GM12875 (cell line): ENCODE data around the gene ITGAV.
A peak's percentile ranks its signal among the peaks of the same experiment; 100 is the strongest.

Experiments
- H3K4me3 ChIP-seq: one replicate; pipeline ENCODE4 v1.5.1; 2011; ENCODE audit warnings: low read depth, low read length, control low read depth
- TF ChIP-seq, protein P1 (sequence below): IDR thresholded peaks from 2 replicates; pipeline ENCODE4 v1.5.1; 2011; ENCODE audit warnings: low read depth, mild to moderate bottlenecking, control low read depth, inconsistent platforms, low read length, moderate library complexity, borderline replicate concordance; ENCODE audit not compliant: insufficient read depth

ITGAV gene

GRCh38 chr2:186575302-186575701, 14.6 kb upstream of the ITGAV start:
- no peak overlapping the region for H3K4me3 ChIP-seq
- TF ChIP-seq, protein P1, sequence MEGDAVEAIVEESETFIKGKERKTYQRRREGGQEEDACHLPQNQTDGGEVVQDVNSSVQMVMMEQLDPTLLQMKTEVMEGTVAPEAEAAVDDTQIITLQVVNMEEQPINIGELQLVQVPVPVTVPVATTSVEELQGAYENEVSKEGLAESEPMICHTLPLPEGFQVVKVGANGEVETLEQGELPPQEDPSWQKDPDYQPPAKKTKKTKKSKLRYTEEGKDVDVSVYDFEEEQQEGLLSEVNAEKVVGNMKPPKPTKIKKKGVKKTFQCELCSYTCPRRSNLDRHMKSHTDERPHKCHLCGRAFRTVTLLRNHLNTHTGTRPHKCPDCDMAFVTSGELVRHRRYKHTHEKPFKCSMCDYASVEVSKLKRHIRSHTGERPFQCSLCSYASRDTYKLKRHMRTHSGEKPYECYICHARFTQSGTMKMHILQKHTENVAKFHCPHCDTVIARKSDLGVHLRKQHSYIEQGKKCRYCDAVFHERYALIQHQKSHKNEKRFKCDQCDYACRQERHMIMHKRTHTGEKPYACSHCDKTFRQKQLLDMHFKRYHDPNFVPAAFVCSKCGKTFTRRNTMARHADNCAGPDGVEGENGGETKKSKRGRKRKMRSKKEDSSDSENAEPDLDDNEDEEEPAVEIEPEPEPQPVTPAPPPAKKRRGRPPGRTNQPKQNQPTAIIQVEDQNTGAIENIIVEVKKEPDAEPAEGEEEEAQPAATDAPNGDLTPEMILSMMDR: no peak

- TF ChIP-seq, protein P1: no peak
- H3K4me3 ChIP-seq: no peak overlapping the region
Observed at GRCh38 chr2:186575856-186576255, 14.0 kb upstream of the ITGAV start.

- H3K4me3 ChIP-seq: no peak overlapping the region
- TF ChIP-seq, protein P1: no peak
Observed at GRCh38 chr2:186576614-186577013, 13.2 kb upstream of the ITGAV start.

GRCh38 chr2:186582698-186583097, 7.2 kb upstream of the ITGAV start:
- TF ChIP-seq, protein P1: no peak
- H3K4me3 ChIP-seq: no peak overlapping the region

DNA sequence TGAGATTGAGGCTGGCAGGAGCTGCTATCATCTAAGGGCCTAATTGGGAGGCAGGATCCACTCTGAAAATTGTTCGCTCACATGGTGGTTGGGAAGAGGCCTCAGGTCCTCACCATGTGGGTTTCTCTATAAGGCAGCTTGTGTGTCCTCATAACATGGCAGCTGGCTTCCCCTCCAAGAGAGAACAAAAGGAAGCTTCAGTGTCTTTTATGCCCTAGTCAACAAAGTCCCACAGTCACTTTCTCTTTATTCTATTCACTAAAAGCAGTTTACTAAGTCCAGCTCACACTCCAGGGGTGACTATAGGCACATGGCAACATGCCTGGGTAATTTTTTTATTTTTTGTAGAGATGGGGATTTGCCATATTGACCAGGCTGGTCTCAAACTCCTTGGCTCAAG, 5.8 kb upstream of the ITGAV start:
- no peak overlapping the region for H3K4me3 ChIP-seq
- TF ChIP-seq, protein P1: no peak

DNA sequence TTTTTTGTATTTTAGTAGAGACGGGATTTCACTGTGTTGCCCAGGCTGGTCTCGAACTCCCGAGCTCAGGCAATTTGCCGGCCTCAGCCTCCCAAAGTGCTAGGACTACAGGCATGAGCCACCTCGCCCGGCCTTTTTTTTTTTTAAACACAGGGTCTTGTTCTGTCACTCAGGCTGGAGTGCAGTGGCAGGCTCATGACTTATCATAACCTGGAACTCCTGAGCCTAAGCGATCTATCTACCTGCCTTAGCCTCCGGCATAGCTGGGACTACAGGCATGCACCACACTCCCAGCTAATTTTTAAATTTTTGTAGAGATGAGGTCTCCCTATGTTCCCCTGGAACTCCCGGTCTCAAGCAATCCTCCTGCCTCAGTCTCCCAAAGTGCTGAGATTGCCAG, 1.4 kb upstream of the ITGAV start:
- H3K4me3 ChIP-seq: no peak overlapping the region
- TF ChIP-seq, protein P1: no peak

- H3K4me3 ChIP-seq: peak overlapping the region; percentile 77
- TF ChIP-seq, protein P1: no peak
Observed at GRCh38 chr2:186588940-186589611, 780 bp upstream of the ITGAV start.
